Liver (tissue), 9 donors: Measurements from ENCODE around the gene PBLD. TPM values are rescaled to one million over a fixed set of nuclear protein-coding genes. Genes with fewer than 3 reads are reported as not detected.

Source experiments
- DNase-seq: peaks from one replicate; pipeline ENCODE4 v3.0.0-alpha.2; 2017; ENCODE audit warnings: low spot score
- H3K27ac ChIP-seq, 2 donors: one replicate each; pipeline ENCODE4 v1.7.0; 2013; ENCODE audit warnings: inconsistent platforms in 2 of 2, low read length in 2 of 2, control low read depth in 1 of 2, low read depth in 1 of 2, mild to moderate bottlenecking in 1 of 2
- H3K27me3 ChIP-seq, 4 donors: one replicate each; pipeline versions ENCODE4 v1.6.1 to v1.7.0; 2013; ENCODE audit warnings: low read length in 3 of 4, inconsistent platforms in 1 of 4, mild to moderate bottlenecking in 1 of 4, moderate library complexity in 1 of 4; ENCODE audit not compliant: control insufficient read depth in 4 of 4, insufficient read depth in 4 of 4
- H3K36me3 ChIP-seq, 4 donors: one replicate each; pipeline versions ENCODE4 v1.6.1 to v1.7.0; 2013; ENCODE audit warnings: low read length in 3 of 4, mild to moderate bottlenecking in 3 of 4, low read depth in 1 of 4, moderate library complexity in 1 of 4; ENCODE audit not compliant: control insufficient read depth in 4 of 4, insufficient read depth in 3 of 4
- H3K4me1 ChIP-seq, 4 donors: one replicate each; pipeline versions ENCODE4 v1.6.1 to v1.7.0; 2013; ENCODE audit warnings: low read length in 3 of 4, mild to moderate bottlenecking in 3 of 4, moderate library complexity in 1 of 4; ENCODE audit not compliant: control insufficient read depth in 4 of 4, insufficient read depth in 4 of 4
- H3K4me3 ChIP-seq, 3 donors: one replicate each; pipeline versions ENCODE4 v1.6.1 to v1.7.0; 2013; ENCODE audit warnings: low read length in 3 of 3, control low read depth in 1 of 3, low read depth in 1 of 3, mild to moderate bottlenecking in 1 of 3
- H3K9ac ChIP-seq, 2 donors: one replicate each; pipeline ENCODE4 v1.7.0; 2013; ENCODE audit warnings: low read length in 2 of 2, mild to moderate bottlenecking in 2 of 2, moderate library complexity in 2 of 2, control low read depth in 1 of 2, low read depth in 1 of 2
- H3K9me3 ChIP-seq, 4 donors: one replicate each; pipeline versions ENCODE4 v1.6.1 to v1.7.0; 2013; ENCODE audit warnings: low read length in 3 of 4; ENCODE audit not compliant: control insufficient read depth in 4 of 4
- CTCF ChIP-seq: fragments of 150-350 bp; IDR thresholded peaks from 2 replicates; pipeline ENCODE4 v1.5.1; 2017; ENCODE audit warnings: improper control_type of control experiment, low read depth, low read length; ENCODE audit not compliant: missing input control
- FOXA1 ChIP-seq: IDR thresholded peaks from 2 replicates; pipeline ENCODE4 v1.6.1; 2016; ENCODE audit warnings: antibody characterized with exemption
- GABPA ChIP-seq, 2 donors: IDR thresholded peaks in 1 of 2; conservative IDR thresholded peaks in 1 of 2; 2 replicates each; pipeline ENCODE4 v1.6.1; 2016; ENCODE audit warnings: antibody characterized with exemption in 2 of 2, mild to moderate bottlenecking in 1 of 2, moderate library complexity in 1 of 2
- HNF4A ChIP-seq, 2 donors: conservative IDR thresholded peaks; 2 replicates each; pipeline ENCODE4 v1.6.1; 2016; ENCODE audit warnings: antibody characterized with exemption in 2 of 2, mild to moderate bottlenecking in 2 of 2
- JUND ChIP-seq, 2 donors: IDR thresholded peaks; 2 replicates each; pipeline ENCODE4 v1.6.1; 2016; ENCODE audit warnings: antibody characterized with exemption in 2 of 2
- MAX ChIP-seq: IDR thresholded peaks from 2 replicates; pipeline ENCODE4 v1.6.1; 2016; ENCODE audit warnings: antibody characterized with exemption
- NR2F2 ChIP-seq: IDR thresholded peaks from 2 replicates; pipeline ENCODE4 v1.6.1; 2016; ENCODE audit warnings: antibody characterized with exemption
- RAD21 ChIP-seq, 2 donors: IDR thresholded peaks; 2 replicates each; pipeline ENCODE4 v1.6.1; 2016; ENCODE audit warnings: antibody characterized with exemption in 2 of 2, mild to moderate bottlenecking in 2 of 2
- REST ChIP-seq: IDR thresholded peaks from 2 replicates; pipeline ENCODE4 v1.6.1; 2016; ENCODE audit warnings: antibody characterized with exemption, mild to moderate bottlenecking
- SP1 ChIP-seq: IDR thresholded peaks from 2 replicates; pipeline ENCODE4 v1.6.1; 2018; ENCODE audit warnings: antibody characterized with exemption, mild to moderate bottlenecking
- TAF1 ChIP-seq: conservative IDR thresholded peaks from 2 replicates; pipeline ENCODE4 v1.6.1; 2016; ENCODE audit warnings: antibody characterized with exemption, mild to moderate bottlenecking
- YY1 ChIP-seq: IDR thresholded peaks from 2 replicates; pipeline ENCODE4 v1.6.1; 2016; ENCODE audit warnings: antibody characterized with exemption, mild to moderate bottlenecking
- ZBTB33 ChIP-seq: IDR thresholded peaks from 2 replicates; pipeline ENCODE4 v1.6.1; 2016; ENCODE audit warnings: antibody characterized with exemption
- WGBS: extraction: QIAGEN DNeasy Blood & Tissue Kit; methylation state at CpG from one replicate; pipeline ENCODE4 v1.1.7; 2013; 5-methylcytosine and 5-hydroxymethylcytosine counted together
- polyA plus RNA-seq, 2 donors: library from polyadenylated mRNA; stranded (reverse) in 1 of 2; unstranded in 1 of 2; fragments of 200-250 nt in 1 of 2; fragments of >200 nt in 1 of 2; fragmentation: Nextera tagmentation in 1 of 2; extraction: Ambion mirVana in 1 of 2; gene quantifications; one replicate each; pipeline versions ENCODE4 v1.2.1 to v1.2.3, GENCODE V29; 2013 to 2015
- total RNA-seq, 2 donors: library from RNA; depleted of rRNA; stranded (reverse); fragments of >200 nt; gene quantifications; one replicate each; pipeline ENCODE4 v1.2.3, GENCODE V29; 2014
- donor health status: healthy.
- donor health status: healthy.
- donor health status: healthy.
- donor health status: healthy.
- donor health status: healthy.

Gene PBLD
- total and polyA plus RNA-seq, 4 donors = 63.3 to 175 (median 103) TPM

GRCh38 chr10:68239596-68240150 lies 93.1 kb downstream of the PBLD start:
- H3K4me3 ChIP-seq = no peak overlapping the region
- TF ChIP-seq YY1 (no peak), HNF4A (conservative IDR thresholded peaks at IDR 0.05) (no peak), ZBTB33 (no peak), CTCF (no peak), GABPA (IDR thresholded peaks at IDR 0.05 in 1 of 2, conservative IDR thresholded peaks at IDR 0.05 in 1 of 2) (no peak), TAF1 (no peak), JUND (IDR thresholded peaks at IDR 0.05) (no peak), RAD21 (IDR thresholded peaks at IDR 0.05) (no peak), MAX (no peak), NR2F2 (no peak), REST (no peak), SP1 (no peak), FOXA1 (no peak)
- WGBS = 84% methylated on average over 5 of the region's 5 CpGs
- H3K9me3 ChIP-seq = no peaks in the 10 kb centered on the region
- peaks cover 0 to 4% (median under 1%) of the 10 kb centered on the region in 4 donors for H3K36me3 ChIP-seq
- H3K27me3 ChIP-seq = no peaks in the 10 kb centered on the region
- no peak overlapping the region for H3K27ac ChIP-seq
- H3K4me1 ChIP-seq = no peaks in the 10 kb centered on the region
- no peak for DNase-seq
- H3K9ac ChIP-seq = no peak overlapping the region

GRCh38 chr10:68239069-68239468 lies 93.7 kb downstream of the PBLD start:
- Histone ChIP-seq H3K9ac (no peak overlapping the region), H3K9me3 (no peaks in the 10 kb centered on the region), H3K27me3 (no peaks in the 10 kb centered on the region), H3K4me1 (no peaks in the 10 kb centered on the region), H3K36me3 (peaks cover 0 to 4% (median under 1%) of the 10 kb centered on the region in 4 donors), H3K4me3 (no peak overlapping the region), H3K27ac (no peak overlapping the region)
- DNase-seq = no peak
- TF ChIP-seq NR2F2 (no peak), MAX (no peak), JUND (IDR thresholded peaks at IDR 0.05) (no peak)
- 95% methylated on average over 5 of the region's 5 CpGs for WGBS
